HG02970 (cell line): Measurements from ENCODE around the gene CD151.

ENCODE experiments used
- ATAC-seq: cut with Tn5 transposase; IDR thresholded peaks from one replicate; pipeline ENCODE4 v1.9.1; 2021; ENCODE audit warnings: mild to moderate bottlenecking, moderate library complexity, moderate number of reproducible peaks; ENCODE audit not compliant: unreplicated experiment, low FRiP score

CD151 gene

DNA sequence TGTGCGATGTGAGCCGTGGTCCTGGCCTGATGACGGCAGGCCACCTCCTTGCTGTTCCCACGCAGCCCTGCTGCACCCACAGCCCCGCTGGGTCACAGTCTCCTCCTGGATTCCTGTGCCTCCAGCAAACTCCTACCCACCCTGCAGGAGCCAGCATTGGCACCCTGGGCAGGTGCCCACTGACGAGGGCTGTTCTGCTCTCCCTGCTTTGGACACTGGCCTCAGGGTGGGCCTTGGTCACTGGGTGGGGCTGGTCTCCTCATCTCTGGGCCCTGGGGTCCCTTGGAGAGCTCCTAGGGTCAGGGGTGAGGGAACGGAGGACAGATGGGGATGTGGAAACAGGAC lies 22.6 kb downstream of the CD151 start:
- ATAC-seq, result no peak

DNA sequence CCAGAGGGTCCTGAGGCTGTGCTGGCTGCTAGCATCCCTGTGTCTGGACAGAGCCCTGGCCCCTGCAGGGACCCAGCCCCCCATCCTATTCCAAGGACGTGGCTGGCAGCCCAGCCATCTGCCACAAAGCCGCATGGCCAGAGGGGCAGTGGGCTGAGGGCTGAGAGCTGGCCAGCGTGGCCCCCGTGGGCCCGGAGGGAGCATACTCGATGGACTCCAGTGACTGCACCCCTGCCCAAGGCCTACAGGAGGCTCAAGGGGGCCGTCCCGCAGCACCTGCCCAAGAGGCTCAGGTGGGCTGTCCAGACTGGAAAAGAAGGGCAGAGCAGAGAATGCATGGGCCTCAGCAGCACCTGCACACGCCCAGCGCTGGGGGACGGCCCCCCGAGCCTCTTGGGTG lies 23.0 kb downstream of the CD151 start:
- no peak for ATAC-seq

DNA sequence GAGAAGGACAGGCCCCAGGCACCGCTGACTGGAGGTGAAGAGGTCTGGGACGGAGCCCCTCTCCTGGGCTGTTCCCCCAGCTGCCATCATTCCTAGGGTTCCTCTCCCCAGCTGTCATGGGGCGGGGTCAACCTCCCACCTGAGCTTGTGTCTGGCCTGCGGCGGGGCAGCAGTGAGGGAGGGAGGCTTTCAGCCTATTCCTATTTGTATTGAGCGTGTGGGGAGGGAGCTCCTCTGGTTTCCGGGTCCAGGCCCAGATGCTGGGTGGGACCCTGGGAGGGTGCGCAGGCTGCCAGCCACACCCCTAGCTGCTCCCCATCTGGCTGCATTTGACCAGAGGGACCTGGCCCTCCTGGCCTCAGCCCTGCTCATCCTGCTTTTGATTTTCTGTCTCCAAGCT lies 23.6 kb downstream of the CD151 start:
- no peak for ATAC-seq

DNA sequence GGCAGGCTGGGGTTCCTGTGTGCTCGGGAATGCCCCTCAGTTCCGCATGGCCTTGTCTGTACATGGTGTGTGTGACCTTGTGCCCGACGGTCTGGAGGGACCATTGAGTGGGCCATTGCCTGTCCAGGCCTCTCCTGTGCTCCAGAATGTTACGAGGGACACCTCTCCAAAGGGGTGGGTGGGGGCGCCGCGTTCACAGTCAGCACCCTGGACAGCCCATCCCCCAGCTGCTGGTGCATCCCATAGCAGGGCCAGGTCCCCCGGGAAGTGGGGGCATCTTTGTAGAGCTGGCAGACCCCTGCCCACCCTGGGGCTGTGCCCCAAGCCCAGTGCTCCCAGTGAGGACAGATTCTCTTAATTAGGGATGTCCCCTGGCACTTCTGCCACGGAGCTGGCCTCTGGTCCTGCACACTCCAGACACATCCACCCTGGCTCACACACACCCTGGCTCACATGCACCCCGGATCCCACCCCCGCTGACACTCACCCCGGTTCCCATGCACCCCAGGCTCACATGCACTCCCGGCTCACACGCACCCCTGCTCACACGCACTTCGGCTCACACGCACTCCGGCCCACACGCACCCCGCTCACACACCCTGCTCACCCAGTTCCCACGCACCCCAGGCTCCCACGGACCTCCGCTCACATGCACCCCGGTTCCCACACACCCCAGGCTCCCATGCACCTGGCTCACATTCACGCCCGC lies 25.5 kb downstream of the CD151 start:
- ATAC-seq, result no peak

DNA sequence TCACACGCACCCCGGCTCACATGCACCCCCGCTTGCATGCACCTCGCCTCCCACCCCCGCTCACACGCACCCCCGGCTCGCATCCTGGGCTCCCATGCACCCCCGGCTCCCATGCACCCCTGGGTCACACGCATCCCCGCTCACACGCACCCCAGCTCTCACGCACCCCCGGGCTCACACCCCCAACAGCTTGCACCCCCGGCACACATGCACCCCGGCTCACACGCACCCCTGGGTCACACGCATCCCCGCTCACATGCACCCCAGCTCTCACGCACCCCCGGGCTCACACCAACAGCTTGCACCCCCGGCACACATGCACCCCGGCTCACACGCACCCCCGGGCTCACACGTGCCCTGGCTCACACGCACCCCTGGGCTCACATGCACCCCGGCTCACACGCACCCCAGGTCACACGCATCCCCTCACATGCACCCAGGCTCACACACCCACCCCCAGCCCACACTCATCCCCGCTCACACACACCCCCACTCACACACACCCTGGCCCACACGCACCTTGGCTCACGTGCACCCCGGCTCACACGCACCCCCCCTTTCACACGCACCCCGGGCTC lies 26.1 kb downstream of the CD151 start:
- no peak for ATAC-seq

DNA sequence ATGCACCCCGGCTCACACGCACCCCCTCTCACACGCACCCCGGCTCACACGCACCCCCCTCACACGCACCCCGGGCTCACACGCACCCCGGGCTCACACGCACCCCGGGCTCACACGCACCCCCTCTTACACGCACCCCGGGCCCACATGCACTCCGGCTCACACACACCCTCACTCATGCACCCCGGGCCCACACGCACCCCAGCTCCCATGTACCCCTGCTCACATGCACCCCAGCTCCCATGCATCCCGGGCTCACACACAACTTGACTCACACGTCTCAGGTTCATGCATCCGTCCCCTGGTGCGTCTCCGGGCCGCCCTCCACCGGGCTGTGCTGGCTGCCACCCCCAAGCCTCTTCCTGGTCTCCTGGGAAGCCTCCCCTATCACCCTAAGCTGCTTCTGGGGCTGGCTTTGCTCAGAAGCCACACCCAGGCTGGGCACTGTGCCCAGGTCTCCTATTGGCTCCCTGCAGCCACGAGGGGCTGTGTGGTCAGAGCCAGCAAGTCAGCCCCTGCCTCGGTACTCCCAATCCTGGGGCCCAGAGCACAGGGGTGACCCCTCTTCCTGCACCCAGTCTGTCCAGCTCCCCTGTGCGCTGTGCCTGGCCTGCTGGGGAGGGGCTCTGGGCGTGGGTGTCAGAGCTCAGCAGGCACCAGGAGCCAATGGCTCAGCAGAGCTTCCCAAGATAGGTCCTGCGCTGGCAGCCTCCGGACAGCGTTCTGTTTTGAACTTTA lies 26.8 kb downstream of the CD151 start:
- ATAC-seq, result no peak

DNA sequence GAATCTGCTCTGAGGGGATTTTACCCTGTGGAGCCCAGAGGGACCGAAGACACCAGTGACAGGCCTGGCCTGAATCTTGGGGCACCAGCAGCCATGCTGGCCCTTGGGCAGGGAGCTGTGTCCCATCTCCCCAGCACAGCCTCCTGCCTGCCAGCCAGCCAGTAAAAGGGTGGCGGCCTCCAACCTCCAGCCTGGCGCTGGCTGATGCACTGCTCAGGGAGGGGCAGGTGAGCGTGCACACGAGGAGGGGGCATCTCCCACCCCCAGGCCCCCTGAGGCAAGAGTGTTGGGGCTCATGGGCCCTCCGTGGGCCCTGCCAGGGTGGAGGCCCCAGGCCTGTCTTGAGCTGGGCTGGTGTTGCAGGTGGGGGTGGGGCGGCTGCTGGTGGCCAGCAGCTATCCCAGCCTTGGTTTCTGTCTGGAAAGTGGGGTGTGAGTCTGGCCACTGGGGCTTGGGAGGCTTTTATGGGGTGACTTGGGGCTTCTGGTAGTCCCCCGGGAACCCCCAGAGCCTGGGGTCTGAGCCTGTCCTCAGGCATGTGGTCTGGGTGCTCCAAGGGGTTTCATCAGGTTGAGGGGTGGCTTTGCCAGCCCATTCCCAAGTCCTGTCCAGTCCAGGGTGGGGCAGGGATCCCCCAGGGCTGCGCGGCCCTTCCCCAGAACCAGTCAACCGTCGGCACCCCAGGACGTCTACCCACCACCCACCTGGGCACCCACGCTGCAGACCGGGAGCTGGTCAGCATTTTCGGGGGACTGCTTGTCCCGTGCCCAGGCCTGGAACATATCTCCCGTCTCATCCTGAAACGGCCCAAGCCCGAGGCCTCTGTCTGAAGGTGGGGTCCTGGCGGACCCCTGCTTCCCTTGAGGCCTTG lies 27.7 kb downstream of the CD151 start:
- no peak for ATAC-seq

DNA sequence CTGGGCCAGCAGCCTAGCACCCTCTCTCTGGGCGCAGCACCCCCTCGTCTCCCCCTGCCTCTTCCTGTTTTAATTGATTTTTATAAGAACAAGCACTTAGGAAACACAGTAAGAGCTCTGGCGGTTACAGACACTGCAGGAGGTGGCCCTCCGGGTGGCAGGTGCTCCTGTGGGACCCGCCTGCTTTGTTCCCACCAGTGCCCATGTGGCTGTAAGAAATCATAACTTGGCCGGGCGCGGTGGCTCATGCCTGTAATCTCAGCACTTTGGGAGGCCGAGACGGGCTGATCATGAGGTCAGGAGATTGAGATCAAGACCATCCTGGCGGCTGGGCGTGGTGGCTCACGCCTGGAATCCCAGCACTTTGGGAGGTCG lies 28.3 kb downstream of the CD151 start:
- ATAC-seq, result no peak

DNA sequence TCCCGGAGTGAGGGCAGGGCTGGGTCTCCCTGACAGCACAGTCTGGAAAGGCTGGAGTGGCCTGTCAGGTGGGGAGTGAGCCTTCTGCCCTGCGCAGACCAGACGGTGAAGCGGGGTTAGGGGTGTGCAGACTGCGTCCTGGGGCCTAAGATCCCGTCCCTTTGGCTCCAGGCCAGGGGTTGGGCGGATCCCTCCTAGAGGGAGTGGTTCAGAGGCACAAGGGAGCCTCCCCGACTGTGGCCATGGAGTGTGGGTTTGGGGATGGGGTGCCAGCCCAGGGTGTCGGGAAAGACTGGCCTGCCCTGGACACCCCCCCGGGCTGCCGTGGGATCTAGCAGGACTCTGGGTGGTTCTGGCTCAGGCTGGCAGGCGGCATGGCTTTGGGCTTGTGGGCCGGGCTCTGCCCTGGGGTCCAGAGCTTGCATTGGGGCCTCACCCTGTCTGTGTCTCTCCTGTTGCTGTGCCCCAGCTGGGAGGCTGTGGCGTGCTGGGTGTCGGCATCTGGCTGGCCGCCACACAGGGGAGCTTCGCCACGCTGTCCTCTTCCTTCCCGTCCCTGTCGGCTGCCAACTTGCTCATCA lies 29.4 kb downstream of the CD151 start:
- no peak for ATAC-seq

DNA sequence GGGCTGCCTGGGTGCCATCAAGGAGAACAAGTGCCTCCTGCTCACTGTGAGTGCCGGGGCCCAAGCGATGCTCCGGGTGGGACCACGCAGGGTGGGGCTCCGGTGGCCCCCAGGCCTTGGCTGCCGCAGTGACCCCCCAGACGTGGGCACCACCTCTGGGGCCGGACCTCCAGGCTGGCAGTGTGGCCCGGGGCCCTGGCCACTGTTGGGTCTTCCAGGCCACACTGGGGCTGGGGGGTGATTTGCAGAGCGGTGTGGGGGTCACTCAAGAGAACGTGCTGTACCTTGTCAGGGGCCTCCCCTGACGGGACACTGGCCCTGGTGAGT lies 29.9 kb downstream of the CD151 start:
- ATAC-seq, result no peak

DNA sequence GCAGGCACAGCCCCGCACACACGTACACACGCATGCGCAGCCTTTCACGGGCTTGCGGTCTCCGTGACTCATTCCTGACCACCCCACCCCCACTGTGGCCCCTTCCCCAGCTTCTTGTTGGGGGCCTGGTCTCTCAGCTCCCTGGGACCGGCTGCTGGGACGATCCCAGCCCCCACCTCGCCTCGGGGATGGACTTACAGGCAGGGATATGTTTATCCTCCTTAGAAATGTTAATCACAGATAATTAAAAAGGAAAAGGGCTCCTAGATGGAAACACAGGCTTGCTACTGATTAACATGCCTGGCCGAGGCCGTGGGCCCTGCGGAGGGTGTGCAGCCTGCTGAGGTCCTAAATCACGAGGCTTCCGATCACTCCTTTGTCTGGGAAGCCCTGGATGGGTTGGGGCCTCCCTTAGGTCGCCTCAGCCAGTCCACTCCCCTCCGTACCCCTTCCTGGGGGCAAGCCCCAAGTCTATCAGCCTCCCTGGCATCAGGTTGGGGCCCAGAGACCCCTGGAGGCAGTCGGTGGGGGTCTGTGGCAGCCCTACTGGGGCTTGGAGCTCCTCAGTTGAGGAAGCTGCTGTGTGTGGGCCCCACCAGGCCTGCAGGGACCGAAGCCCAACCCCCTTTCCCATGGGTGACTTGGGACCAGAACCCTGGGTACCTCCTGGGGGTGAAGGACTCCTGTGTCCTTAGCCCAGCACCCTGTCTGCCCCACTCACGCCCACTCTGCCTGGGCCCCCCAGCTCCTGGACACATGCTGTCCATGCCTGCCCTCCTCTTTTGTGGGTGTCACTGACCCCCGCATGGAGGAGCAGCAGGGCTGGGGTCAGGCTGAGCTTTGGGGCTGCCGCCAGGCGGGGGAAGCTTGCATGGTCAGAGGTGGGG lies 30.5 kb downstream of the CD151 start:
- ATAC-seq, result no peak

DNA sequence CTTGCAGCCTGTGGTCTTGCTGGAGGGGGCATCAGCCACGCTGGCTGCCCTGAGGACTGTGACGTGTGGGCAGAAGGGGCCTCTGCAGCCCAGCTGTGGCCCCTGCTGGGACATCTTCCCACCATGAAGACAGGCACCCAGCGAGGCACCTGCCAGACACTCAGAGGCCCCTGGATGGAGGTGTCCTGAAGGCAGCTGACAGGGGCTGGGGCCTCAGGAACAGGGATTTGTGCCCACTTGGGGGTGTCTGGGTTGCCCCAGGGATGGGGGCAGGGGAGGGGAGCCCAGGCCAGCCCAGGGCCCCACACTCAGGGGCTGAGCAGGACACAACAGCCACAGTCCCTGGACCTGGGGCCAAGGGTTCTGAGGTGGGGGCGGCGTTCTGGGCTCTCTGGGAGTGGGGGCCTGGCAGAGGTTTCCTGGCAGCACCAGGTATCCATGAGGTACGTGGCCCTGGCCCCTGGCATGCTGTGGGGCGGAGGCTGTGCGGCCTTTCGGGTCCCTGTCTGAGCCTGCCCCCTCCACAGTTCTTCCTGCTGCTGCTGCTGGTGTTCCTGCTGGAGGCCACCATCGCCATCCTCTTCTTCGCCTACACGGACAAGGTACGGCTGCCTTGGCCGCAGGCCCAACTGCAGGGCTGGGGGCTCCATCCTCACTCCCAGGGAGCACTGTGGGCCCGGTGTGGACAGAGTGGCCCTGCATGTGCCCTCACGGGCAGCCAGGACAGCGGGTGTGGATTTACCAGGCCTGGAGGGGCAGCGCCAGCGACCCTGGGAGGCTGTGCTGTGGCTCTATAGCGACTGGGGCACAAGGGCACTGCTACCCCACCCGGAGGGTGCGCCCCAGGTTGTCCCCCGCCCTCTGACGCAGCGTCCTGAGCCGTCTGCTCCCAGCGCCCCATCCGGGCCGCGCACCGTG lies 31.4 kb downstream of the CD151 start:
- no peak for ATAC-seq

DNA sequence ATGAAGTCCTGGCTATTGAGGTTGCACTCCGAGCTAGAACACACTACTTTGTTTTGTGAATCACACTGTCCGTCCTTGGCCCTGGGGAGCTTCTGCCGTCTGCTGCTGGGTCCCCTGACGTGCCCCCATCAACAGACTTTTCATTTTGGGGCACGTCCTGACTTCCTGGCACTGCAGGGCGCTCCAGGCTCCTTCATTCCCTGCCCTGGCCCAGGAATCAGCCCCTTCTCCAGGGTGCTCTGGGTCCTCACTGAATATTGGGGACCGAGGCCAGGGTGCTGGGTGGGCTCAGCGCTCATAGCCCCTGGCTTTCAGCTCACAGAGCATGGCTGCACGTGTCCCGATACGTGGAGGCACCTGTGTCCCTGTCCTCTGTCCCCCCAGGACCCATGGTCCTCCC lies 32.1 kb downstream of the CD151 start:
- no peak for ATAC-seq

DNA sequence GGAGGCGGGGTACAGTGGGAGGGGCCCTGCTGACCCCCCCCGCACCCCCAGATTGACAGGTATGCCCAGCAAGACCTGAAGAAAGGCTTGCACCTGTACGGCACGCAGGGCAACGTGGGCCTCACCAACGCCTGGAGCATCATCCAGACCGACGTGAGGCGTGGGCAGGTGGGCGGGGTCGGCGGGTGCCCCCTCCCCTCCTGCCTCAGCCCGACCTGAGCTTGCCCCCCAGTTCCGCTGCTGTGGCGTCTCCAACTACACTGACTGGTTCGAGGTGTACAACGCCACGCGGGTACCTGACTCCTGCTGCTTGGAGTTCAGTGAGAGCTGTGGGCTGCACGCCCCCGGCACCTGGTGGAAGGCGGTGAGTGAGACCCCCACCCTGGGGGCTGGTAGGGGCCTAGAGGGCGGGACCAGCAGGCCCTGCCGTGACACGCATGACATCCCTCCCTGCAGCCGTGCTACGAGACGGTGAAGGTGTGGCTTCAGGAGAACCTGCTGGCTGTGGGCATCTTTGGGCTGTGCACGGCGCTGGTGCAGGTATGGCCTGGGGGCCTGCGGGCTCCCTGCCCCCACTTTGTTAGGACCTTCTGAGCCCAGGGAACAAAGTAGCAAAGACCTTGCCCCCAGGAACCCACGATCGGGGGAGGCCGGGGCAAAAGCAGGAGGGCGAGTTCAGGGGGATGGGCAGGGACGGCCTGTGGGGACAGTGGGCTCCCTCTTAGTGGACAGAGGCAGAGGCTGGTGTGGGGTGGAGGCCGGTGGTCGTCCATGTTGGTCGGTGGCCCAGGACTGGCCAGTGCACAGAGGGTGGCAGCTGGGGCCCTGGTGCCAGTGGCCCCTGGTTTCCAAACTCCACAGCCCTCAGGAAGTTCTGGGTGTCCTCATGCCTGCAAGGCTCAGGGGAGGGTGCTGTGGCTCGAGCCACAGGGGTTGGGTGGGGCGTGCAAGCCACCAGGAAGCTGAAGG lies 33.0 kb downstream of the CD151 start:
- no peak for ATAC-seq

DNA sequence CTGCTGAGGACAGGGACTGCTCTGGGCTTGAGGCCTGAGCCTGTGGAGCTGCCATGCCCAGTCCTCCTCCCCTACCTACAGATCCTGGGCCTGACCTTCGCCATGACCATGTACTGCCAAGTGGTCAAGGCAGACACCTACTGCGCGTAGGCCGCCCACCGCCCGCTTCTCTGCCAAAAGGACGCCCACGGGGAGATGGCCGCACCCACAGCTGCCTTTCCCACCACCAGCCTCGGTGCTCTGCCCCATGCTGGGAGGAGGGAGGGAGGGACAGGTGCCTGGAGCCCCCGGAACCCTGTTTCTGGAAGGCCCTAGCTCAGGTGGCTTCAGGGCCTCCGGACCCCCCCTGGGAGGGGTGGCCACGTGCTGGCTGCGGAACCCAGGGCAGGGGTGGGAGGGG lies 33.7 kb downstream of the CD151 start:
- ATAC-seq, result no peak

DNA sequence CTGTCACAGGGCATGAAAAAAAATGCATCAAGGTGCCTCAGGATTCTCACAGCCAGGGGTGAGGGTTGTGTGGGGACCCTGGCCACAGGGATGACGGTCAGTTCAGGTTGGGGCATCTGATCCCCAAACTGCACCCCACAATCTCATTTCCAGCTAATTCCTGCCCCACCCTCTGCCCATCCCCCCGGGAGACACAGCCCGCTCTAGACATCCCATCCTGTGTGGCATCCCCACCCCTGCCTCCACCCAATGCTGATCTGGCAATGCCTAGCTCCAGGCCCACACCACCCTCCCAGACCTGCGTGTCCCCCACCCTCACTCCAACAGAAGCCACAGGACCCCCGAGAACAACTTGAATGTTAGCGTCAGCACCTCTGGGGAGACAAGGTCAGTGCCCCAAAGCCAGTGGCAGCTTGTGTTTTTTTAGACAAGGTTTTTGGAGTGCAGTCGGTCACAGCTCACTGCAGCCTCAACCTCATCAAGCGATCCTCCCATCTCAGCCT lies 35.2 kb downstream of the CD151 start:
- ATAC-seq, result no peak

DNA sequence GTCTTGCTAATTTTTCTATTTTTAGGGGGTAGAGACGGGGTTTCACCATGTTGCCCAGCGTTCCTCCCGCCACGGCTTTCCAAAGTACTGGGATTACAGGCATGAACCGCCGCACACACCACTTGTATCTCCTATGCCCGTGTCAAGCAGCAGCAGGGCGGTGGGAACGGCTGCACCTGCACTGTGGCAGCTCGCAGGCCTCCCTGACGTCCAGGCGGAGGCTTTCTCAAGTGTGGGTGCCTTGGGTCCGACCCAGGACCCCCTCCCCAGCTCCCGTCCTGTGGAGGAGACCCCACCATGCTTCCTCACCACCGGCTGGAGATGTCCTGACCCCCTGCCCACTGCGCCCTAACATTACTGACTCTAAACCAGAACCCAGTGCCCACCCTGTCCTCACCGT lies 35.6 kb downstream of the CD151 start:
- no peak for ATAC-seq

DNA sequence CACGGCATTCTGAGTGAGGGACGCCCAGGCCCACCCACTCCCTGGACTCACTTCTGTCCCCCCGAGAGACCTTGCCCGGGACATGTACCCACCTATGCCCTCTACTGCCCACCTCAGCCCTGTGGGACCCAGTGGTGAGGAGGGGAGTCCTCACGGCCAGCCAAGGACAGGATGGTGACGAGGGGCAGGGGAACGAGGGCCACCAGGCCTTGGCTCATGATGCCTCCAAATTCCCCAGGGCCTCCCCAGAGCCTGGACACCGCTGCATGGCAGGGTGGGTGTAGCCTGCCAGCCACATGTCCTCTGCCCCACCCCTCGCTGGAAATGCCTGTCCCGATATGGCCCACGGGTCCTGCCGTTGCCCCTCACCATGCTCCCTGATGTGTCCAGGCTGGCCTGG lies 36.0 kb downstream of the CD151 start:
- ATAC-seq, result no peak
